ENCODE results near the gene DCAF8L1.
"Not testable (repeated sequence)": the region's sequence is repeated elsewhere in the genome, so short reads cannot be mapped to it uniquely, and the experiment has no call there.

DCAF8L1 gene

DNA sequence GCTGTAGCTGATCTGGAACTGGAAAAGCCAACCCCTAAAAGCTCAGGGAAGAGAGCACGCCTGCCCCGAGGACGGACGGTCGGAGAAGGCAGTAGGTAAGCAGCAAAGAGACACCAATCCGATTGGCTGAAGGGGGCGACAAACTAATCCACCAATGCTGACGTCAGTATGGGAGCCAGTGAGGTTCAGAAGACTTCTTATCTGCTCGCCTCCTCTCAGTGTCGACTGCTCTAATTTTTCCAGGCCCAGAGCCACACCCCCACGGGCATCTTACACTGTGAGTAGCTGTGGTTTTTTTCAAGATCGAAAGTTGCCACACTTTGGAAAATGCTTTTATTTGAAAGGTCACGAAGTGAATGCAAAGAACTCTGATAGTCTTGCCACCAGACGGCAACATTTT is at the start of gene DCAF8L1:
Gene DCAF8L1 (minus strand): TSS at position 101 of the 400 bp plus-strand sequence. CDS start 115 bp downstream, outside the sequence.
- Mint-ChIP-seq H3K4me3 (no peak within 1 kb of the TSS), H3K36me3 (no peaks in the 10 kb centered on the region), H3K9me3 (no peaks in the 10 kb centered on the region), H3K4me1 (no peaks in the 10 kb centered on the region), H3K27ac (no peak within 1 kb of the TSS), H3K27me3 (no peaks in the 10 kb centered on the region)

DNA sequence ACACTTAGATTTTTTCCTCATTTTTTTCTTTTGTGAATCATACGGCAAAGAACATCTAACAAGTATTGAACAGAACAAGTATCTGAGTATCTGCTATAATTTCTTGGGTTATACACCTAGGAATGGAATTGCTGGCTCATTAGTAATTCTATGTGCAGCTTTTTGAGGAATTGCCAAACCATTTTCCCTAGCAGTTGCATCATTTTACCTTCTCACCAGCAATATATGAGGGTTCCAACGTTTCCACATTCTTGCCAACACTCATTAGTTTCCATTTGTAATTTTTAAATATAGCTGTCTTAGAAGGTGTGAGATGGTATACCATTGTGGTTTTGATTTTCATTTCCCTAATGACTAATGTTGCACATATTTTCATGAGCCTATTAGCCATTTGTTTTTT is 41.1 kb upstream of the DCAF8L1 start:
- H3K4me1 Mint-ChIP-seq, result no peaks in the 10 kb centered on the region
- no peaks in the 10 kb centered on the region for H3K27me3 Mint-ChIP-seq
- H3K36me3 Mint-ChIP-seq, result no peaks in the 10 kb centered on the region
- no peaks in the 10 kb centered on the region for H3K9me3 Mint-ChIP-seq
- no peak overlapping the region for H3K27ac Mint-ChIP-seq
- H3K4me3 Mint-ChIP-seq, result no peak overlapping the region

- Mint-ChIP-seq H3K4me3 (no peak overlapping the region), H3K27ac (no peak overlapping the region), H3K27me3 (no peaks in the 10 kb centered on the region), H3K36me3 (no peaks in the 10 kb centered on the region), H3K4me1 (no peaks in the 10 kb centered on the region), H3K9me3 (no peaks in the 10 kb centered on the region)
These were observed 35.6 kb upstream of the DCAF8L1 start for GRCh38 chrX:28016823-28017222.

GRCh38 chrX:28015993-28016392 is 34.7 kb upstream of the DCAF8L1 start:
- H3K9me3 Mint-ChIP-seq, result no peaks in the 10 kb centered on the region
- H3K27me3 Mint-ChIP-seq, result no peaks in the 10 kb centered on the region
- H3K36me3 Mint-ChIP-seq, result no peaks in the 10 kb centered on the region
- H3K27ac Mint-ChIP-seq, result no peak overlapping the region
- H3K4me1 Mint-ChIP-seq, result no peaks in the 10 kb centered on the region
- no peak overlapping the region for H3K4me3 Mint-ChIP-seq

- no peaks in the 10 kb centered on the region for H3K36me3 Mint-ChIP-seq
- no peak overlapping the region for H3K27ac Mint-ChIP-seq
- H3K27me3 Mint-ChIP-seq, result no peaks in the 10 kb centered on the region
- no peaks in the 10 kb centered on the region for H3K4me1 Mint-ChIP-seq
- H3K4me3 Mint-ChIP-seq, result no peak overlapping the region
- H3K9me3 Mint-ChIP-seq, result no peaks in the 10 kb centered on the region
These were observed 29.6 kb upstream of the DCAF8L1 start for GRCh38 chrX:28010875-28011274.

GRCh38 chrX:27998666-27999065 is 17.4 kb upstream of the DCAF8L1 start:
- no peaks in the 10 kb centered on the region for H3K9me3 Mint-ChIP-seq
- no peaks in the 10 kb centered on the region for H3K36me3 Mint-ChIP-seq
- no peak overlapping the region for H3K27ac Mint-ChIP-seq
- no peak overlapping the region for H3K4me3 Mint-ChIP-seq
- no peaks in the 10 kb centered on the region for H3K4me1 Mint-ChIP-seq
- no peaks in the 10 kb centered on the region for H3K27me3 Mint-ChIP-seq

DNA sequence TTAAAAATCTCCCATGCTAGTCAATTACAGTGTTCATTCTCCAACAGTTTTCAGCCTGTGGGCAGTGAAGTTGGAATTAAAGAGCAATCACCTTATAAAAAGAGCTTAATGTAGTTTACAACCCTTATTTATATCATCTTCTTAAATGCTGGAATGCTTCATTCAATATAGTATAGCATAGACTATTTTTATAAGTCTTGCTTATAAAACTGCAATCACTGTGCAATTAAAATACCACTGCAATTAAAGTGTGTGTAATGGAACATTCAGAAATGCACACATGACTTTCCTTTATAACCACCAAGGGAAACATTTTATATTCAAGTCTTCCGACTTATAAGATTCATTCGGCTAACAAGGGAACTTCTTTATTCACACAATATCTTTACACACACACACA is 16.4 kb upstream of the DCAF8L1 start:
- Mint-ChIP-seq H3K4me1 (no peaks in the 10 kb centered on the region), H3K4me3 (no peak overlapping the region), H3K9me3 (no peaks in the 10 kb centered on the region), H3K27ac (no peak overlapping the region), H3K27me3 (no peaks in the 10 kb centered on the region), H3K36me3 (no peaks in the 10 kb centered on the region)

GRCh38 chrX:27996132-27996531 is 14.9 kb upstream of the DCAF8L1 start:
- Mint-ChIP-seq H3K36me3 (no peaks in the 10 kb centered on the region), H3K27me3 (no peaks in the 10 kb centered on the region), H3K27ac (no peak overlapping the region)

DNA sequence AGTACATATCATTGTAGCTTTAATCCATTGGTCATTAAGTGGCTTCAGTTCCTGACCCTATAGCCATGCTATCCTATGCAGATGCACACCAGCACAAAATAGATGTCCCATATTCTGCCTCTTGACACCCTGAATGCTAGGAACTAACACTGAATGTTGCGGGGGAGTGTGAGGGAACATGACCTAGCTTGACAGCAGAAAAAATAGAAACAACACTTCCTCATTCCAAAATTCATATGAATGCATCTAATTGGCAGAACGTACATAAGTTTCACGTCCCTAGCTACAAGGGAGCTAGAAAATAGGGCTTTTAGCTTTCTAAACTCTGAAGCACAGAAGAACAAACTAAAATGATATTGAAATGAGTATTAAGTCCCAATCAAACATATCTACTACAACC is 14.4 kb upstream of the DCAF8L1 start:
- Mint-ChIP-seq H3K4me1 (no peaks in the 10 kb centered on the region), H3K36me3 (no peaks in the 10 kb centered on the region), H3K9me3 (no peaks in the 10 kb centered on the region), H3K27me3 (no peaks in the 10 kb centered on the region), H3K27ac (no peak overlapping the region), H3K4me3 (no peak overlapping the region)

More at GRCh38 chrX:27996132-27996531, 14.9 kb upstream of the DCAF8L1 start:
- H3K4me1 Mint-ChIP-seq, result no peaks in the 10 kb centered on the region
- H3K4me3 Mint-ChIP-seq, result no peak overlapping the region
- H3K9me3 Mint-ChIP-seq, result no peaks in the 10 kb centered on the region

DNA sequence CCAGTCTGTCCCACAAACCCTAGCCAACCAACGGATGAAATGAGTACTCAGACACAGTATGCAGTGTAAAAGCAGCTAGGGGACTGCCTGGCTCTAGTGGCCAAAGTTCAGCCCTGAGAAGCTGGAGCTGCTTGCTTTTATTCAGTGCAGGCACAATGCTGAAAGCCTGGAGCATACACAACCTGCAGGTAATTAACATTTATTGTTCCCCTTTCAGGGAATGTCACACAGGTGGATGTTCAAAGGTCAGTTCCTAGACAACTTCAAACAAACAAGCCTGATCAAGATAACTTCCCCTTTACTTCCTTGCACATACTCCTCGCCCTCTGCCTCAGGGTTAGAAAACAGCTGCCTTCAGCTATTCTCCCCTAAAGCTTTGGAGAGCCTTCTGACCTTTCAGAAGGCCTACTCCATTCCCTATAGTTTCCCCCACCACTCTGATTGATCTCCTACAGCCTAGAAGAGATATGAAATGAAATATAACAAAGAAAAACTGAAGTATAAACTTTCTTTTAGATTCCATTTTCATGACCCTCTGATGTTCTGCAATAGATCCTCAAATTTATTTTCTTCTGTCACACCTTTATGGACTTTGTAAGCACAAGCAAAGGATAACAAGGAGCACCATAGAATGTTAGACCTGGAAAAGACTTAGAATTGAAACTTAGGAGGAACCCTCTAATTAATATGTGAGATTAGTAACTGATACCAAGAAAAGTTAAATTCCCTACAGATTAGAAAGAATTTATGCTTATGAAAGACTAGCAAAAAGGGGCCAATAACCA is 6.8 kb upstream of the DCAF8L1 start:
- H3K4me1 Mint-ChIP-seq, result no peaks in the 10 kb centered on the region
- no peaks in the 10 kb centered on the region for H3K9me3 Mint-ChIP-seq
- H3K27me3 Mint-ChIP-seq, result no peaks in the 10 kb centered on the region
- no peak overlapping the region for H3K4me3 Mint-ChIP-seq
- no peaks in the 10 kb centered on the region for H3K36me3 Mint-ChIP-seq
- H3K27ac Mint-ChIP-seq, result no peak overlapping the region

- H3K4me3 Mint-ChIP-seq, H3K36me3 Mint-ChIP-seq, H3K9me3 Mint-ChIP-seq, H3K27ac Mint-ChIP-seq, H3K4me1 Mint-ChIP-seq, H3K27me3 Mint-ChIP-seq: not testable (repeated sequence)
These were observed 4.3 kb downstream of the DCAF8L1 start for GRCh38 chrX:27976934-27977333.

DNA sequence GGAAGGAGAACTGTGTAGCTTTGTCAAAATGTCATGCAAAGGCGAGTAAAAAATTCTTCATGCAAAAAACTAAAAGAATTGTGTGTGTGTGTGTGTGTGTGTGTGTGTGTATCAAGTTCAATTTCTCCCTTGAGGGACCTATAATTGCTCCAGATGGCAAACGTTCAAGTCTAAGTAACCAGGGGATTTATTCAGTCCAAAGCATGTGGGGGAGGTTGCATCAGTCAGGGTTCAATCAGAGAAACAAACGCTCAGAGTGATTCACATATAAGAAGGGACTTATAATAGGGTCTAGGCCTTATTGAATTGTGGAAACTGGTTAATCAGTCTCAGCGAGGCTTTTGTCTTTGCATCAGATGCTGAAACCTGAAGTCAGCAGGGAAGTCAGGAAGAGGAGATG is 5.0 kb downstream of the DCAF8L1 start:
- no peaks in the 10 kb centered on the region for H3K4me1 Mint-ChIP-seq
- H3K36me3 Mint-ChIP-seq, result no peaks in the 10 kb centered on the region
- no peak overlapping the region for H3K27ac Mint-ChIP-seq
- no peaks in the 10 kb centered on the region for H3K9me3 Mint-ChIP-seq
- no peaks in the 10 kb centered on the region for H3K27me3 Mint-ChIP-seq
- H3K4me3 Mint-ChIP-seq, result no peak overlapping the region

DNA sequence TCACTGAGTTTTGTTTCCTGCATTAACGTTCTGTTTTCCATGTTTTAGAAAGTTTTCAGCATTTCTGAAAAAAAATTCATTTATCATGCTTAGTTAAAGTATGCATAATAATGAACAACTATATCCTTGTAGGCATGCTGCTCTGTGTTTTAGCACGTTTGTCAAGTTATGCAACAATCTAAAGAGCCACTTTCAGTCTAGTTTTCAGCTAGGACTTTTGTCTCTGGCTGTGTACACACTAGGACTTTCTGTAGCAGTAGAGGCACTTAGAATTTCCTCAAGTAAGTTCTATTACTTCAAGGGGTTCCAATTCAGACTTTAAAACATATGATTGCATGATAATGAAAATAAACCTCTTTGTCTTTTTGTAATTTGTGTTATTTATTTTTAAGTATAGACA is 12.4 kb downstream of the DCAF8L1 start:
- no peaks in the 10 kb centered on the region for H3K27me3 Mint-ChIP-seq
- H3K4me3 Mint-ChIP-seq, result no peak overlapping the region
- H3K9me3 Mint-ChIP-seq, result no peaks in the 10 kb centered on the region
- H3K27ac Mint-ChIP-seq, result no peak overlapping the region
- H3K36me3 Mint-ChIP-seq, result no peaks in the 10 kb centered on the region
- H3K4me1 Mint-ChIP-seq, result no peaks in the 10 kb centered on the region

- no peaks in the 10 kb centered on the region for H3K27me3 Mint-ChIP-seq
- H3K4me1 Mint-ChIP-seq, result no peaks in the 10 kb centered on the region
- H3K4me3 Mint-ChIP-seq, result no peak overlapping the region
- no peaks in the 10 kb centered on the region for H3K36me3 Mint-ChIP-seq
- H3K9me3 Mint-ChIP-seq, result no peaks in the 10 kb centered on the region
- no peak overlapping the region for H3K27ac Mint-ChIP-seq
These were observed 12.9 kb downstream of the DCAF8L1 start for GRCh38 chrX:27968352-27968751.

GRCh38 chrX:27966955-27967354 is 14.3 kb downstream of the DCAF8L1 start:
- H3K27ac Mint-ChIP-seq, result no peak overlapping the region
- H3K4me3 Mint-ChIP-seq, result no peak overlapping the region
- no peaks in the 10 kb centered on the region for H3K4me1 Mint-ChIP-seq
- H3K36me3 Mint-ChIP-seq, result no peaks in the 10 kb centered on the region
- H3K27me3 Mint-ChIP-seq, result no peaks in the 10 kb centered on the region
- H3K9me3 Mint-ChIP-seq, result no peaks in the 10 kb centered on the region

GRCh38 chrX:27966492-27966891 is 14.8 kb downstream of the DCAF8L1 start:
- Mint-ChIP-seq H3K9me3 (no peaks in the 10 kb centered on the region), H3K4me3 (no peak overlapping the region), H3K36me3 (no peaks in the 10 kb centered on the region), H3K4me1 (no peaks in the 10 kb centered on the region), H3K27ac (no peak overlapping the region), H3K27me3 (no peaks in the 10 kb centered on the region)

DNA sequence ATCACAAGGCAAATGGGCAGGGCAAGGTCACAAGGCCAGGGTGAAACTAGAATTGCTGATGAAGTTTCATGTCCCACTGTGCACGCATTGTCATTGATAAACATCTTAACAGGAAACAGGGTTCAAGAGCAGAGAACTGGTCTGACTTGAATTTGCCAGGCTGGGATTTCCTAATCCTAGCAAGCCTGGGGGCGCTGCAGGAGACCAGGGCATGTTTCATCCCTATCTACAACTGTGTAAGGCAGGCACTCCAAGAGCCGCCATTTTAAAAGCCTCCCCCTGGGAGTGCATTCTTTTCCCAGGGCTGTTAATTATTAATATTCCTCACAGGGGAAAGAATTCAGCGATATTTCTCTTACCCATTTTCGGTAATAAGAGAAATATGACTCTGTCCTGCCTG is 15.9 kb downstream of the DCAF8L1 start:
- not testable (repeated sequence) for H3K27ac Mint-ChIP-seq

More for the DNA sequence above, 15.9 kb downstream of the DCAF8L1 start:
- H3K9me3 Mint-ChIP-seq, H3K36me3 Mint-ChIP-seq, H3K4me1 Mint-ChIP-seq, H3K4me3 Mint-ChIP-seq, H3K27me3 Mint-ChIP-seq: not testable (repeated sequence)
